ENCODE data around the gene POLR2A.

- no peak for TF ChIP-seq CTCF (conservative IDR thresholded peaks at IDR 0.05 in 1 of 2, IDR thresholded peaks at IDR 0.05 in 1 of 2; ENCODE audit: extremely low read depth in 1 of 2, insufficient read depth in 1 of 2, low read depth in 1 of 2, low read length in 2 of 2)
- TF ChIP-seq EZH2 (IDR thresholded peaks at IDR 0.05; ENCODE audit: borderline replicate concordance, low read length) = no peak
These were observed 17.6 kb downstream of the POLR2A start for GRCh38 chr17:7501729-7502128.

Data from mammary epithelial cell (primary cell).